ENCODE measurements around the gene SESN1.

Gene SESN1

DNA sequence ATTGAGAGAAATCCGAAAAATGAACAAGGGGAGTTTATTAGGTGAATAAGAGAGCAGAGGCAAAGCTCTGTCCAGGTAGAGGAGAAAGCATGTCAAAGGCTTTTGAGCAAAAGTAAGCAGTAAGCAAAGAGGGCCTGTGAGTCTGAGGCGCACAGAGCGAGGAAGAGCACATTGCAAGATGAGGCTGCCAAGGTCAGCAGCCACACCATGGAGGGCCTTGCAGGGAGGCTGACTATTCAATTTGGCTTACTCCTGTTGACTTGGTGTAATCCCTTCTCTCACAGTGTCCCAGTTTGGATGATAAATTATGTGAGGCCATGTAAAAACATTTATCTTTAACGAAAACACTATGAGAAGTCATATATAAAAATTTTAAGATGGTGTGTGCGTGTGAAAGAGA lies 32.4 kb downstream of the SESN1 start:
- DNase-seq (ENCODE audit: low read depth in 2 of 3, low spot score in 1 of 3) = no peak

GRCh38 chr6:109060571-109060970 lies 34.1 kb downstream of the SESN1 start:
- DNase-seq (ENCODE audit: low read depth in 2 of 3, low spot score in 1 of 3) = no peak

DNA sequence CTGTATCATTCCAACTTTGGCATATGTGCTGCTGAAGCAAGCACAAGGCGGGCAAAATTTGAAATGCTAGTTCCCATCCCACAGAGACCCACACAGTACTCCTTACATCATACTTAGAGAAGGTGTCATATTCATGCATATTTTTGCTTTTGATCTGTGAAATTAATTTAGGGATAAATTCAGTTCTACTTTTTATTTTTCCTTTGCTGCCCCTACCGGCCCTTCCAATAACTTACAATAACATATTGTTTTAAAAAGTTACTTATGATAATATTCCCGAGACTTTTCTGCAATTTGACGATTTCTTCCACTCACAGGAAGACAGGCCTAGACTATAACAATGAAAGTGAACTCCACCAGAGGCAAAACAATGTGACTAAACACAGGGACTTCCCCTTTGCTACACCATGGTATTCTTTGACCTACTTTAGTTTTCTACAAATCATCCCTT lies 35.0 kb downstream of the SESN1 start:
- DNase-seq (ENCODE audit: low read depth in 2 of 3, low spot score in 1 of 3) = no peak

GRCh38 chr6:109059153-109059552 lies 35.5 kb downstream of the SESN1 start:
- no peak for DNase-seq (ENCODE audit: low read depth in 2 of 3, low spot score in 1 of 3)

DNA sequence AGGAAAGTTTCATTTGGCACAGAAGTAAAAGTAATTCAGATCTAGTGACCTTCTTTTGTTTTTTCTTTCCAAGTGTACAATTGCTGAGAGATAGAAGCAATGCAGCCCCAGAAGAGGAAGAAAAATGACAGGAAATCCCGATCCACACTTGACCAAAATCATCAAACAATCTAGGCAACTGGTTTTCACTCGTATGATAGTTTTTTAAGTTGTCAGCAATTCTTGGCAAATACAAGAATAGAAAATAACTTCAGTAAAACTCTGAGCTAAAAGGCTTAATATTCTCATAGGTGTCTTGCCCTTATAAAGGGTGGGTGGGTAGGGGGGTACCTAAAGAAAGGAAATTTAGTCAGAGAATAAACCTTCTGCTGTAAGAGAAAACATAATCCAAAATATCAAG lies 36.0 kb downstream of the SESN1 start:
- no peak for DNase-seq (ENCODE audit: low read depth in 2 of 3, low spot score in 1 of 3)

- no peak for DNase-seq (ENCODE audit: low read depth in 2 of 3, low spot score in 1 of 3)
Measured at GRCh38 chr6:109056661-109057060, 38.0 kb downstream of the SESN1 start.

DNA sequence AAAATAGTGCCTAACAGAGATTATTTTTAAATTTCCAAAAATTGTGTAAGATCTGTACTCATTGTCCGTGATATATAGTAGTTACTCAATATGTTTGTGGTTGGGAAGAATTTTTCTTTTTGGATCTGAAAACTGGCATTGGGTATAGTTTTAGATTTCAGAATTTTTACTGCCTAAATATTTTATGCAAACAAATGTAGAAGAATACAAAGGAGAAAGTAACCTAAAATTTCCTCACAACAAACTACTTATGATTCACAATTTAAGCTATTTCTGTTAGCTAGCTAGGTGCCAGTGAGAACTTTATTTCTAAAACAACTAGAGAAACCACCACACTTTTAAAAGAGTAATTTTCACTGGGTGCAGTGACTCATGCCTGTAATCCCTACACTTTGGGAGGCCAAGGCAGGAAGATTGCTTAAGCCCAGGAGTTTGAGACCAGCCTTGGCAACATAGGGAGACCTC lies 38.8 kb downstream of the SESN1 start:
- DNase-seq (ENCODE audit: low read depth in 2 of 3, low spot score in 1 of 3) = no peak

- DNase-seq (ENCODE audit: low read depth in 2 of 3, low spot score in 1 of 3) = no peak
Measured at GRCh38 chr6:109053336-109053735, 41.3 kb downstream of the SESN1 start.

GRCh38 chr6:109052852-109053251 lies 41.8 kb downstream of the SESN1 start:
- no peak for DNase-seq (ENCODE audit: low read depth in 2 of 3, low spot score in 1 of 3)

DNA sequence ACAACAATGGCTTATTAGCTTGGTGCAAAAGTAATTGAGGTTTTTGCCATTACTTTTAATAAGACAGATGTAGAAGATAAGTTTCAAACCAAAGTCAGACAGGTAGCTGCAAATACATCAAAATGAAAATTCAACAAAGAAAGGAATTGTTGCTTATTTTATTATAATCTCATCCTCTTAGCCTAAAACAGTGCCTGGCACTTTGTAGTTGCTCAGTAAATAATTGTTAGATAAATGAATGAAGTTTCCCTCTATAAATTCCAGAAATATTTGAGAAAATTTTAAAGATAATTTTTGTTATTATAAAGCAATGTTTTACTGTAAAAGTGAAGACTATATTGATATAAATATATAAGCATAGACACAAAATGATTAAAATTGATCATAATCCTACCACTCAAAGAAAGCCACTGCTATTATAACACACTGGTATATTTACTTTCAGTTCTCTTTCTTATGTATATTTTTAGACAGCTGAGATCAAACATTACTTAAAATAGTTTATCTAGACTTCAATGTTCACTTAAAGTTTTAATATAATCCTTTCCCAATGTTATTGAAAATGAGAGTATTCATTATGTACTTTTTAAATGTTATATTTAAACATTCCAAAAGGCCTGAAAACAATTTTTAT lies 42.5 kb downstream of the SESN1 start:
- DNase-seq (ENCODE audit: low read depth in 2 of 3, low spot score in 1 of 3) = no peak

GRCh38 chr6:109051301-109052017 lies 43.2 kb downstream of the SESN1 start:
- no peak for DNase-seq (ENCODE audit: low read depth in 2 of 3, low spot score in 1 of 3)

DNA sequence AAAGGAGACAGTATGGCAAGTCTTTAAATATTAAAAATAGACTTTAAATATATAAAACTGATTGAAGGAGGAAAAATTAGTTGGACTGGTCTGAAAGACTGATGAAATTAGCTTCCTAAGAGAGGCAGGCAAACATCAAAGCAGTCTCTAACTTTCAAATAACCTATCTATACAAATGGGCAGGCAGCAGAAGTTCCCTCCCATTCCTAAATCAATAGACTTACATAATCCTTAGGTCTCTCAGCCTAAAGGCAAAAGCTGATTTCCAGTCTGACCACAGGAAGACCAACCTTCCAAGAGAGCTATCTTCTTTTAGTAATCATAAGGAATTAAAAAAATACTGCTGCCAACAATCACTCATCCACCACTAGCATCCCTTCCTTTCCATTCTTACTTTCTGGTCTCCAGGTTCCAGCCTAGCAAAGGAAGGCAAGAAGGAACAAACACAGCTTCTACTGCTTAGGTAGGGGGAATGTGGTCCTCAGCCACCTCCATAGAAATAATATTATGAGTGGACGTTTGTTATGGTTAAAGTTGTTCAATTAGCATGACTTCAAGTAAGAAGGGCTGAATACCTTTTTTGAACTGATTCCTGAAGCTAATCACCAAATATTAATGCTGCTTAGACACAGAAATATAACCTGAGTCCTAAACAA lies 44.1 kb downstream of the SESN1 start:
- DNase-seq (ENCODE audit: low read depth in 2 of 3, low spot score in 1 of 3) = no peak

DNA sequence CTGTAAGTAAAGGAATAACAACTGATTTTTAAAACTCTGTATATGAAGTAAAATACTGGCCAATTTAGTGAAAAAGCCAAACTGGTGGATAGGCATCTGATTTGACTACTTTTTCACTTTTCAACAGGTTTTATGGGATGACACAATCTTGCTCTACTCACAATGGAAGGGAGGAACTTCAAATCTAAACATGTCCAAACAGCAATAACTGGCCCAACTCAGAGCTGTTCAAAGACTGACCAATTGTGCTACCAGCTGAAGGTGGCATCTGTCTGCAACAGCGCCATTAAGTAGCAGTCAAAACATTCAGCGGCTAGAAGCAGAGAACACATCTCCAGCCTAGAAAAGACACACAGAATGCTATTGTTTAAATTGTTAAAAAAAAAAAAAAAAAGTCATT lies 44.6 kb downstream of the SESN1 start:
- no peak for DNase-seq (ENCODE audit: low read depth in 2 of 3, low spot score in 1 of 3)

- DNase-seq (ENCODE audit: low read depth in 2 of 3, low spot score in 1 of 3) = no peak
Measured at GRCh38 chr6:109048670-109049415, 45.8 kb downstream of the SESN1 start.

- no peak for DNase-seq (ENCODE audit: low read depth in 2 of 3, low spot score in 1 of 3)
Measured at GRCh38 chr6:109048176-109048575, 46.5 kb downstream of the SESN1 start.

DNA sequence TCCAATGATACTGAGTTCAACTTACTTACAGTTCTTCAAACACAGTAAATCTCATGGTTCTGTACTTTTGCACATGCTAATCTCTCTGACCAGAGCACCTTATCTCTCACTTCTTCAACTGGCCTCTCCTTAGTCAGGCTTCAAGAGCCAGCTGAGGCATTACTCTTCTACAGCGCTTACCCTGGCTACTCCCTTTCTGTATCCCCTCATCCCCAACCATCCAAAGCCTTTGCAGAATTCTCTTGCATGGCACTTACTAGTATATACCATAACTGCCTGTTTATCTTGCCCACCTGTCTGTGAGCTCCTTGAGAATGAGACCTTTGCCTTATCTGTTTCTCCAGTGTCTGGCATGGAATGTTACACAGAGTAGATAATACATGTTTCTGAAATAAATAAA lies 49.2 kb downstream of the SESN1 start:
- DNase-seq (ENCODE audit: low read depth in 2 of 3, low spot score in 1 of 3) = no peak

GRCh38 chr6:109039795-109040194 lies 54.9 kb downstream of the SESN1 start:
- DNase-seq (ENCODE audit: low read depth in 2 of 3, low spot score in 1 of 3) = no peak

- no peak for DNase-seq (ENCODE audit: low read depth in 2 of 3, low spot score in 1 of 3)
Measured at GRCh38 chr6:109038837-109039398, 55.7 kb downstream of the SESN1 start.

DNA sequence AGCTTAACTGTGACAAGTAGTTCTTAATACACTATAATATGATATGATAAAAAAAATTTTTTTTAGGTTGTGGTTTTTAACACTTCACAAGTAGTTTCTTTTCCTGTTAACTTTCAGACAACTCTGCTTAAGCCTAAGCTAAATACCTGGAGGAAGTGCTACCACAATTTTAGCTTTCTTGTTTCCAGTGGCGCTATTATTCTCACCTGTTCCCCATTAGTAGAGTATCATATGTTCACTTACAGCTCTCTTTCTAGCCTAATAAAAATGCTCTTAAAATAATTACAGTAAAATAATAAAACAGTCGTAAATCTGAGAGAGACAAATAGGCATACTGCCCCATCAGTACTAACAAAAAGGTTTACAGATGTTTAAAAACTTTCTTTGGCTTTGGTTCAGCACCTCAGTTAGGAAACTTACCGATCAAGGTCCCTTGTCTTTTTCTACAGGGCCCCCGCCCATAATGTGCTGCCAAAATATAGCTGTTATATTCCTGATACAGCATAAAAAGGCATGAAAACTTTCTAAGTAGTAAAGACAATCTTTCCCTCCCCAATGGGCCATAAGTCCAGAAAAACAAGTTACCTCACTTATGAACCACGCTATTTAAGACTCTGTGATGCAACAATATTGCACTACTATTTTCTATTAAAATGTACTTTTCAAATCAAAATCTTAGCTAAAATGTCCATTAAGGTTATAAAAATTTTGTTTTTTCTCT lies 57.9 kb downstream of the SESN1 start:
- DNase-seq (ENCODE audit: low read depth in 2 of 3, low spot score in 1 of 3) = no peak

- DNase-seq (ENCODE audit: low read depth in 2 of 3, low spot score in 1 of 3) = no peak
Measured at GRCh38 chr6:109034526-109034925, 60.1 kb downstream of the SESN1 start.

DNA sequence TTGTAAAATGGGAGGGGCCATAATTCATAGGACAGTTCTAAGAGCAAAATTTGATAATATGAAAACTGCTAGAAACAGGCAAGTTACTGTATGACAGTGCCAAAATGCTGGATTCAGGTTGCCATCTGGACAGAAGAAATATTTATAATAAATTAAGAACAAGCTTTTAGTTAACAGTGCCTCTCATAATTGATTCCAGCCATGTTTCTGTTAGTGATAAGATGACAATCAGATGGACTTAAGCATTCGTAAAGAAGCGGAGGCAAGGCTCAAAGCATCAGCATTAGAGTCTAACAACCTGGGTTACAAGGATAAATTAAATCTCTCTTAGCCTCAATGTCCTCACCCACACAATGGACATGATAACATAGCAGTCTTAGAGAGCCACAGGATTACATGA lies 61.0 kb downstream of the SESN1 start:
- no peak for DNase-seq (ENCODE audit: low read depth in 2 of 3, low spot score in 1 of 3)

Measured in stimulated activated CD4-positive, alpha-beta T cell treated with anti-CD3 and anti-CD28 coated beads, Interleukin-12 subunit alpha, Interleukin-12 subunit beta, amount 100 ng/mL, for 48 hours (primary cell).